Panc1 (cell line): Measurements from ENCODE around the gene SMAP1.

Source experiments
- CTCF ChIP-seq: fragments of 450-650 bp; IDR thresholded peaks from 2 replicates; pipeline ENCODE4 v1.5.1; 2017; ENCODE audit warnings: mild to moderate bottlenecking
- POLR2AphosphoS5 ChIP-seq: IDR thresholded peaks from 2 replicates; pipeline ENCODE4 v1.6.1; 2012; ENCODE audit warnings: mild to moderate bottlenecking, low read depth, low read length, moderate library complexity
- REST ChIP-seq, 2 experiments: IDR thresholded peaks; 2 replicates each; pipeline ENCODE4 v1.6.1; 2011 to 2012; ENCODE audit warnings: low read depth in 2 of 2, control low read depth in 1 of 2, low read length in 1 of 2, mild to moderate bottlenecking in 1 of 2, moderate library complexity in 1 of 2; ENCODE audit not compliant: insufficient read depth in 1 of 2
- TCF7L2 ChIP-seq: IDR thresholded peaks from 2 replicates; pipeline ENCODE4 v1.6.1; 2011; ENCODE audit warnings: mild to moderate bottlenecking, low read depth, low read length, inconsistent platforms

- TF ChIP-seq CTCF (no peak), REST (IDR thresholded peaks at IDR 0.05; ENCODE audit: insufficient read depth in 1 of 2, low read depth in 2 of 2, low read length in 1 of 2) (no peak), POLR2AphosphoS5 (no peak), TCF7L2 (no peak)
These were observed 112.3 kb downstream of the SMAP1 start for GRCh38 chr6:70779934-70780333.
